Type B pancreatic cell (in vitro differentiated cells): ENCODE results near the gene GNG7. TPM values are rescaled to one million over a fixed set of nuclear protein-coding genes. Genes with fewer than 3 reads are reported as not detected.
"Not testable (repeated sequence)": the region's sequence is repeated elsewhere in the genome, so short reads cannot be mapped to it uniquely, and the experiment has no call there.

Source experiments
- DNase-seq: peaks from one replicate; pipeline ENCODE4 v3.0.0; 2021; ENCODE audit warnings: mixed read lengths; ENCODE audit not compliant: unreplicated experiment; ENCODE audit errors: extremely low spot score
- H3K27ac Mint-ChIP-seq: 2 replicates; pipeline ENCODE4 v1.8.0; 2021; ENCODE audit warnings: mild to moderate bottlenecking, mixed read lengths
- H3K27me3 Mint-ChIP-seq: 2 replicates; pipeline ENCODE4 v1.8.0; 2021; ENCODE audit warnings: mixed read lengths
- H3K36me3 Mint-ChIP-seq: 2 replicates; pipeline ENCODE4 v1.8.0; 2021; ENCODE audit warnings: mixed read lengths
- H3K4me1 Mint-ChIP-seq: one replicate; pipeline ENCODE4 v1.8.0; 2021; ENCODE audit warnings: mixed read lengths; ENCODE audit not compliant: unreplicated experiment
- H3K4me3 Mint-ChIP-seq: 2 replicates; pipeline ENCODE4 v1.8.0; 2021; ENCODE audit warnings: mild to moderate bottlenecking, mixed read lengths
- H3K9me3 Mint-ChIP-seq: 2 replicates; pipeline ENCODE4 v1.8.0; 2021; ENCODE audit warnings: mixed read lengths
- CTCF ChIP-seq: fragments of 200-600 bp; sonication (generic); conservative IDR thresholded peaks from 2 replicates; pipeline ENCODE4 v1.5.0; 2021; ENCODE audit warnings: antibody characterized with exemption, mild to moderate bottlenecking
- total RNA-seq: library from RNA; stranded (reverse); gene quantifications from 2 replicates; pipeline ENCODE4 v1.2.1, GENCODE V29; 2021; ENCODE audit warnings: low replicate concordance

Gene GNG7
- total RNA-seq, 1 donor from 2014 or later = 12.2 TPM

DNA sequence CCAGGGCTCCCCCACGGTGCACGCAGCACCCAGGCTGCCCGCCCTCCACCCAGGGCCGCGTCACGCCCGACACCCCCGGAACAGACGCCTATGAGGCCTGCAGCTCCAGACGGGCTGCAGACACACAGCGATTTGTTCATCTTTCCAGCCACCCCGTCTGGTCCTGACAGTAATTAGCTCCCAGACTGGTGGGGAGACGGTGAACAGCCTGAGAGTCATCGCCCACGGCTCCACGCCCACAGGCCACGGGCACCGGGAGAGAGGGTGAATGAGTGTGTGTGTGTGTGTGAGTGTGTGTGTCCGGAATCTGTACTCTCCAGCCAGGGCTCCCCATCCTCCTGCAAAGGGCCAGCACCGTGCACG, 208.4 kb downstream of the GNG7 start:
- H3K27ac Mint-ChIP-seq = no peak overlapping the region
- H3K4me1 Mint-ChIP-seq = peaks cover 13% of the 10 kb centered on the region
- no peak for TF ChIP-seq CTCF

GRCh38 chr19:2493448-2493847, 209.0 kb downstream of the GNG7 start:
- Mint-ChIP-seq H3K27me3 (peaks cover 17% of the 10 kb centered on the region), H3K4me3 (peak overlapping the region; percentile 81), H3K4me1 (peaks cover 11% of the 10 kb centered on the region)
- H3K9me3 Mint-ChIP-seq, DNase-seq, H3K27ac Mint-ChIP-seq, H3K36me3 Mint-ChIP-seq: not testable (repeated sequence)

More for the DNA sequence above, 208.4 kb downstream of the GNG7 start:
- DNase-seq = no peak
- Mint-ChIP-seq H3K9me3 (no peaks in the 10 kb centered on the region), H3K36me3 (no peaks in the 10 kb centered on the region), H3K27me3 (peaks cover 13% of the 10 kb centered on the region), H3K4me3 (peak overlapping the region; percentile 81)

DNA sequence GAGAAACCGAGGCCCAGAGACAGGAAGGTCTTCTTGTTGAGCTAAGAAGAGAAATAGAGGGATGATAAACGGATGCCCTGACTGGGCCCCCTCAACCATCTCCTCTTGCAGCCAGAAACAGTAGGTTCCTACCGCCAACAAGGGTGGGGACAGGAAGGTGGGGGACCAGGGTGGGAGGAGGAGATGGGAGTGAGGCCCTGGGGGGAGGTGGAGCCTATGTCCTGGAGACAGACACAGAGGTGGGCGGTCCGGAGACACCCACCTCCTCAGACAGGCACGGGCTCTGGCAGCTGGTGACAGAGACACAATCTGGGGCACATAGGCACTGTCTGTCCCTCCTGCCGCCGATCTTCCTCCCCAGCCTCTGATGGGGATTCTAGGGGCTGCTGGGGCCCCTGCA, 209.6 kb downstream of the GNG7 start:
- Mint-ChIP-seq H3K27ac (no peak overlapping the region), H3K36me3 (no peaks in the 10 kb centered on the region), H3K4me1 (peaks cover 11% of the 10 kb centered on the region), H3K9me3 (no peaks in the 10 kb centered on the region), H3K27me3 (peaks cover 19% of the 10 kb centered on the region), H3K4me3 (peak overlapping the region; percentile 45)
- TF ChIP-seq CTCF = no peak
- DNase-seq = no peak

DNA sequence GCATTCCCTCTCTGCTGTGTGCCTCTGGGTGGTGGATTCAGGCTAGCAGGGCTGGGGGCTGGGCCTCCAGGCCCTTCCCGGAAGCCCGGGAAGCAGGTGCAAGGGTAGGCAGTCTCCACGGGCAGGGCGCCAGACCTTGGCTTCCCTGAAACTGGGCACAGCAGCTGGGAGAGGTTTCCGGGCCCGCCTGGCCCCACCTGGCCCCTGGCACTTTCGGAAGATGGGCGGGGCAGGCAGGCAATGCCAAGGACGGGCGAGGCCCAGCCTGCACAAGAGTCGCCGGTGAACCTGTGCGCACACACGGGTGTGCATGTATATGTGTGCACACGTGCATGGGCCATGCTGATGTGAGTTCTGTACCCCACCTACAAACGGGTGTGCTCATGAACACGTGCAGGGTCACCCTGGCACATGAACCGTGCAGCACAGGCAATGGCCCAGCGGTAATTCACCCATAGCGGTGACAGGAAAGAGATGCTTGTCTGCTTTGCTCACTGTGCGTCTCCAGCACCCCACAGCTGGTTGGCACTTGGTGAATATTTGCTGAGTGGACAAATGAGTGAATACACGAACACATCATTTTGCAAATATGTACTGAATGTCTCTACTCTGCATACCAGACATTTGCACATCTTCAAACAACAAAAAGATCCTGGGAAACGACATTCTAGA, 211.2 kb downstream of the GNG7 start:
- Mint-ChIP-seq H3K4me3 (peak overlapping the region; percentile 64), H3K27ac (peak overlapping the region; percentile 77), H3K27me3 (peaks cover 22% of the 10 kb centered on the region), H3K9me3 (no peaks in the 10 kb centered on the region), H3K36me3 (no peaks in the 10 kb centered on the region), H3K4me1 (peaks cover 11% of the 10 kb centered on the region)
- no peak for DNase-seq
- TF ChIP-seq CTCF = no peak

- H3K27ac Mint-ChIP-seq = no peak overlapping the region
- no peak for DNase-seq
- TF ChIP-seq CTCF = no peak
- no peaks in the 10 kb centered on the region for H3K36me3 Mint-ChIP-seq
- no peaks in the 10 kb centered on the region for H3K9me3 Mint-ChIP-seq
- H3K4me1 Mint-ChIP-seq = peaks cover 11% of the 10 kb centered on the region
- peaks cover 25% of the 10 kb centered on the region for H3K27me3 Mint-ChIP-seq
- H3K4me3 Mint-ChIP-seq = no peak overlapping the region
These were observed 211.8 kb downstream of the GNG7 start for GRCh38 chr19:2490659-2491058.

DNA sequence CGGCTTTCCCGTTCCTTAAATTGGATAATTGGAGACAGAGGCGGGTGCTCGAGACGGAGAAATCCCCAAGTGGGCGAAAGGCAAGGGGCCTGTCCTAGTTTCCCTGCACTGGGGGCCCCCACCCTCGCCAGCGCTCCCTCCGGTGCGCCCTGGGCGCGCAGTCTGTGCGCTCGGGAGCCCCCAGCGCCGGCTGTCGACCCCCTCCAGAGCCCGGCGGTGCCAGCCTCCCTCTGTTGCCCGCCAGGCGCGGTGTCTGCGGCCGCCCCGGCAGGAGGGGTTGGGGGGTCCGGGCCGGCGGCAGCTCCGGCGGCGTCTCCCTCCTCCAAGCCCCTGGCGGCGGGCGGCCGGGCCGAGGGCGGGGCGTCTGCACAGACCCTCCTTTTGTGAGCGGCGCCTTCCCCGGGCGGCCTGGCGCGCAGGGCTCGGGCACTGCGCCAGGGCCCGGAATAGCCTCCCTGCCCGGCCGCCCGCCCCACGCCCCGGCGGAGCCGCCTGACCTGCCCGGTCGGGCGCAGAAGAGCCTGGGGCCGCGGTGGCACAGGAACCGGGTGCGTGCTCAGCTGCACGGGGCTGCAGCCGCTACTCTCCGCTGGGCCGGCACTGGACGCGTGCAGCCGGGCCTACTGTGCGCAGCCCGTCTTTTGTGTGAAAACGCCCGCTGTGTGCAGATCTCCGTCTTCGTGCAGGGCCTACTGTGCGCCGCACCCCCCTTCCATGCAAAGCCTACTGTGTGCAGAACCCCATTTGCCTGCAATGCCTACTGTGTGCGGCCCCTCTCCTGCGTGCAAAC, 213.4 kb downstream of the GNG7 start:
- DNase-seq = no peak
- Mint-ChIP-seq H3K9me3 (no peaks in the 10 kb centered on the region), H3K36me3 (no peaks in the 10 kb centered on the region), H3K27ac (no peak overlapping the region), H3K4me1 (peaks cover 8% of the 10 kb centered on the region), H3K27me3 (peaks cover 30% of the 10 kb centered on the region), H3K4me3 (peak overlapping the region; percentile 54)
- TF ChIP-seq CTCF = no peak
